NOMO-1 treated with dmso at 0.1 percent for 144 hours (cell line): Measurements from ENCODE around the gene KLK2.
"Not testable (repeated sequence)": the region's sequence is repeated elsewhere in the genome, so short reads cannot be mapped to it uniquely, and the experiment has no call there.

Source experiments
- DNase-seq: peaks from one replicate; lab custom pipeline; 2025; ENCODE audit not compliant: unreplicated experiment; lab: John Stamatoyannopoulos, UW

Gene KLK2

DNA sequence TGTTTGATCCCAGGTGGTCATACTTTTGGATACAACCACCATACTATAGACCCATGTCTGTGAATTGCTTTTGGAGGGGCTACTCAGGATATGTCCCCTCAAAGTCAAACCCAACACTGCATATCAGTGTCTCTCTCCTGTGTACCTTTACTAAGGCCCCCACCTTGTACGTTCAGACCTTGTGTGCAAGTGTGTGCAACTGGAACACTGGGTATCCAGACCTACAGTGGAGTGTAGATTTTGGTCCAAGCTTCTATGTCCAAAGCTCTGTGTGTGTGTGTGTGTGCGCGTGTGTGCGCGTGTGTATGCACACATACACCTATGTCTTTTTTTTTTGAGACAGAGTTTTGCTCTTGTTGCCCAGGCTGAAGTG is 18.0 kb downstream of the KLK2 start:
- no peak for DNase-seq

DNA sequence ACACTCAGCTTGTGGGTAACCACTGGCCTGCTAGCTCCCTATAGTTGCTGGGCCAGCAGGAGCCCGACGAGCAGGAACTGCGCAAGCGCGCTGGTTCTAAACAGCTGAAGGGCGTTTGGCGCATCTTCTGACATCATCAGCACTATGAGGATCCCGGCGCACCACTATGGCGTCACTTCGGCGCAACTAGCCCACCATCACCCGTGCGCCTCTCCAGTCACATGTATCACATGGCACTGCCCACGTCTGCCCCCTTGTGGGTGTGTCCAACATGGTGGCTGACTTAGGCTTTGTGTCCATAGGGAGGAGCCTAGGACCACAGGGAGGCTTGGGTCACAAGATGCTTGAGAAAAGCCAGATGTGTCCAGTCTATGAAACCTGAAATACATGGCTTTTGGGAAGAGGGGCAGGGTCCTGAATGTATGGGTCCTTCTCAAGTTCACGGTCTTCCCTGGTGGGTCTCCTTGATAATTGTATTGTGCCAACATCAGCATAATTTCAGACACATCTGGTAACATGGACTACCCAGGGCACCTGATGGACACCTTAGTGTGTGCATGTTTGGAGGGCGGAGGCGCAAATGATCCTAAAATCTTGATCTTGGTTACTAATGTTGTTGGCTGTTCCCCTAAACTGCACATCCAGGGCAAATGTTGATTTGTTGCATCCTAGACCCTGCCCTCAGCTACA is 20.0 kb downstream of the KLK2 start:
- DNase-seq, result no peak

DNA sequence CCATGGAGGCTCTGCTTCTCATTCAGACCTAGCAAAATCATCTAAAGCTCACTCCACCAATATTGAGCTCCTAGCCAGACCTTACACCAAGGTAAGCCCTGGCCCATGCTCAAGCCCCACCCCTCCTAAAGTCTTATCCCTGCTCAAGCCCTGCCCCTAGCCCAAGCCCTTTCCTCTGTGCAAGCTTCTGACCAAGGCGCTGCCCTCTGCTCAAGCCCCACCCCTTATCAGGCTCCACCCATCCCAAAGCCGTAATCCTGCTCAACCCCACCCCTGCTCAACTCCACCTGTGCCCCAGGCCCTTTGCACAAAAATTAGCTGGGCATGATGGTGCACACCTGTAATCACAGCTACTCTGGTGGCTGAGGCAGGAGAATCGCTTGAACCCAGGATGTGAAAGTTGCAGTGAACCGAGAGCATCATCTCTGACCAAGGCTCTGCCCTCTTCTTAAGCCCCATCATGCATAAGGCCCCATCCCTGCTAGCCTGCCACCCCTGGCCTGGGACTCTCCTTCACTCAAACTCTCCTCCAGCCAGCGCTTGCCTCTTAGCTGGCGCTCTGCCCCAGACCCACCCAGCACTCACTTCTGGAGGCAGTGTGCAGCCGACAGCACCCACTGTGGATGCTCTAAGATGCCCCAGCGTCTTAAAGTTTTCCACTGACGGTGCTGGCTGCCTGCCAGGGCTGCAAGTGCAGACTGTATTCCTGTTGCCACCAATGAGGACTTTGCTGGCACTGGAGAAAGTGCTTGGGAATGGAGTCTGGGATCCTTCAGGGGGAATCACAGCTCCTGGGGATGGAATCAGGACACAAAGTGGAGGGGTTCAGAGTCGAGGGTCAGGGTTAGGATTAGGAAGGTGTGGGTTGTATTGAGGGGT is 21.5 kb downstream of the KLK2 start:
- no peak for DNase-seq

DNA sequence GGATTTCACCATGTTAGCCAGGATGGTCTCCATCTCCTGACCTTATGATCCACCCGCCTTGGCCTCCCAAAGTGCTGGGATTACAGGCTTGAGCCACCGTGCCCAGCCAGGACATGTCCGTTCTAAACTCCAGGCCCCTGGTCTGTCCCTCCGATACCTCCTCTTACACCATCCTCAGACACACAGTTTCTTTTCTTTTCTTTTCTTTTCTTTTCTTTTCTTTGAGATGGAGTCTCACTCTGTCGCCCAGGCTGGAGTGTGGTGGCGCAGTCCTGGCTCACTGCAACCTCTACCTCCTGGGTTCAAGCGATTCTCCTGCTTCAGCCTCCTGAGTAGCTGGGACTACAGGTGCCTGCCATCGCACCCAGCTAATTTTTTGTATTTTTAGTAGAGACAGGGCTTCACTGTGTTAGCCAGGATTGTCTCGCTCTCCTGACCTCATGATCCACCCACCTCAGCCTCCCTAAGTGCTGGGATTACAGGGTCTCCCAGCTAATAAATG is 22.9 kb downstream of the KLK2 start:
- not testable (repeated sequence) for DNase-seq

DNA sequence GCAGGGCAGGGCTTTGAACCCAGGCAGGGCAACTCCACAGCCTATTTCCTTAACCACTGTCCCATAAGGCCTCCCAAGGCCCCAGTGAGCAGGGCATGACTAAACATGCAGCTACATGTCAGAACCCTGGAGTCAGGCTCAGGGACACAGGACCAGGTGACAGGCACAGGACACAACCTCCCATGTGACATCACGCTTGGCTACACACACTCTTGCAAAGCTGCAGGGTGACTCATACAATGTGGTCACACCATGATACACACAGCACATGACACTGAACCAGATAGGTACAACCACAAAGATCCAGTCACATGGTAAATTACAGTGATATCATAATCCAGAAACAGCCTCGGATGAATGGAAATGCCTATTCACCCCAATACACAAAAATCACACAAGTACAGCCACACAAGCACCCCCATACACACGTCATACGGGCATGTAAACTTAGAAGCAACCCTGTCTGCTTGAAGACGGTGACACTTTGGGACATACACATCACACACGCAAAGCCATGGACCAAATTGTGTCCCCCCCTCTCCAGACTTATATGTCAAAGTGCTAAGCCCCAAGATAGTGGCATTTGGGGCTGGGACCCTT is 23.5 kb downstream of the KLK2 start:
- no peak for DNase-seq

DNA sequence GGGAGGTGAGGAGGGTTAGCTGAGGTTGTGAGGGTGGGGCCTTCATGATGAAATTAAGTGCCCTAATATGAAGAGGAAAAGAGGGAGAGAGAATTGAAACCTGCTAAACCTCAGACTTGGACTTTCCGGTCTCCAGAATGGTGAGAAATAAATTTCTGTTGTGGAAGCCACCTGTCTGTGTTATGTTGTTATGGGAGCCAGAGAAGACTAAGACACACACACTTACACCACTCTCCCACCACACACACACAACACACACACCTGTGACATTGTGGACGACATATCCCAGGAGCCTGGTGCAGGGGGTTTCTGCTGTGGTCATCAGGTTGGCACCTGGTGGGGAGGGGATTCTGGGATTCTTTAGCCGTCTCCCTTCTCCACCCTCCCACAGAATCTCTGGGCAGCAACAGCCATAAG is 24.0 kb downstream of the KLK2 start:
- DNase-seq, result no peak

DNA sequence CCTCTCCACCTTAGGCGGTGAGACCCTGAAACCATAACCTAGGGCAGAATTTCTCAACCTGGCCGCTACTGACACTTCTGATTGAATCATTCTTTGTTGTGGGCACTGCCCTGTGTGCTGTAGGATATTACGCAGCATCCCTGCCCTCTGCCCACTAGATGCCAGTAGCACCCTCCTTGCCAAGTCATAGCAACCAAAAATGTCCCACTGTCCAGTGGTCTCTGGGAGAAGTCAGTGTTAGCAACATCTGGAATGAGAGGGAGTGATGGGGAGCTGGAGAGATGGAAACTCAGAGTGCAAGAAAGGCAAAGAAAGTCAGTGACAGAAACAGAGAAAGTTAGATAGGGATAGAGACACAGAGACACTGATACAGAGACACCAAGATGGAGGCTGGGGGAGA is 24.4 kb downstream of the KLK2 start:
- DNase-seq, result no peak

DNA sequence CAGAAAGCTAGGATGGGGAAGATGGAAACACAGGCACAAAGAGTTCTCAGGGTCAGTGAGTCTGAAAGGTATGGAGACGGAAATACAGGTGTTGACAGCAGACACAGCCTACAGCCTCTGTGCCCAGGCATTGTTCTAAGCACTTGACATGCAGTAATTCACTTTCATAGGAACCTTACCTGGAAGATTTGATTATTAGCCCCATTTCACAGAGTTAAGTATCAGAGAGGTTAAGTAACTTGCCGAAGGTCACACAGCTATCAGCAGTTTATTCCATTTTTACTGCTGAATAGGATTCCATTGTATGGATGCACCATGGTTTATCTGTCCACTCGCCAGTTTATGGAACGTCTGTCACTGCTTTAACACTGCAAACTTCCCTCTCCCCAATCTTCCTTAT is 24.8 kb downstream of the KLK2 start:
- DNase-seq, result no peak

DNA sequence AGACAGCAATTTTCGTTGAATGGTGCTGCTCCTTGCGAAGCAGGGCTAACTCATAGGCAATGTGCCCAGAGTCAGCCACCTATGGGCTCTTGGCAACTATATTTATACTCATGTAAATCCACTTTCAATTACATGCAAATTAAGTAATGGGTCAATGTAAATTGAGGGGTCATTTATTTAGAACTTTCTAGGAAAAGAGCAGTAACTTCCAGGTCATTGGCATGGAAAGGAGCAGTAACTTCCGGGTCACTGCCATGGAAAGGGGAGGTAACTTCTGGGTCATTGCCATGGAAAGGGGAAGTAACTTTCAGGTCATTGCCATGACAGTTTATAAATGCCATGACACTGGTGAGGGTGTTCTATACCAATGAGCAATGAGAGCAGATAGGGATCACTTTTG is 26.3 kb downstream of the KLK2 start:
- no peak for DNase-seq

DNA sequence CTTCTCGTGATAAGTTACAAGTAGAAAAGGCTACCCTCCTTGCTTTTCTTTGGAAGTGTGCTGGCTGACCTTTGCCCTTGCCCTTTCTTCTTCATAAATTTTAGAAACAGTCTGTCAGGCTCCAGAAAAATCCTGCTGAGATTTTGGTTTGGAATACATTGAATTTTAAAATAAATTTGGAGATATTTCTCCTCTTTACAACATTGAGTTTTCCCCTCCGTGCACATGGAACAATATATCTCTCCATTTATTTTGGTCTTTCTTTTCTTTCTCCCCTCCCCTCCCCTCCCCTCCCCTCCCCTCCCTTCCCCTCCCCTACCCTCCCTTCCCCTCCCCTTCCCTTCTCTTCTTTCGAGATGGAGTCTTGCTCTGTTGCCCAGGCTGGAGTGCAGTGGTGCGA is 29.4 kb downstream of the KLK2 start:
- DNase-seq, result no peak

DNA sequence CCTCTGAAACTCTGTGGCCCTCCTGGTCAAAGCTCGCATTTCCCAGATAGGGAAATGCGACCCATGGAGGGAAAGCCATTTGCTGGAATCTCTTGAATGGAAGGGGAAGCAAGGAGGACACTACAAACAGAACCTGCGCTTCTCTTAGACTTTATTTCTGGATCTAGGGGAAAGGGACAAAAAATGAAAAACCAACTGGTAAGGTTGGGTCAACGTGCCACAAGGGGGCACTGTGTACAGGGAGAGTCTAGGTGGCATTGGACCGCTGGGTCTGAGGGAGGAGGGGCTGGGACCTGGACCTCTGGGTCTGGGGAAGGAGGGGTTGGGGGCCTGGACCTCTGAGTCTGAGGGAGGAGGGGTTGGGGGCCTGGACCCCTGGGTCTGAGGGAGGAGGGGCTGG is 33.0 kb downstream of the KLK2 start:
- DNase-seq, result no peak

DNA sequence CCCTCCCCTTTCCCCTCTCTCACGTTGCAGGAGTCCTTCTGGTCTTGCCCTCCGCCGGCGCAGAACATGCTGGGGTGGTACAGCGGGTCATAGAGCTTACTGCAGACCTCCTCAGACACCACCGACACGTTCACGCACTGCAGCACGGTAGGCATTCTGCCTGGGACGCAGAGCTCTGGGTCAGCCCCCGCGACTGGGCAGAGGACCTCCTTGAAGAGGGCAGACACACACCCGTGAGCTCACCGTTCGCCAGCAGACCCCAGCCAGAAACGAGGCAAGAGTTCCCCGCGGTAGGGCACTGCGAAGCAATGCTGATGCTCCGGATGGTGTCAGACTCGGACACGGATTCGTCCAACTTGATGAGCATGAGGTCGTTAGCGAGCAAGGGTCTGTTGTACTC is 35.1 kb downstream of the KLK2 start:
- DNase-seq, result no peak

DNA sequence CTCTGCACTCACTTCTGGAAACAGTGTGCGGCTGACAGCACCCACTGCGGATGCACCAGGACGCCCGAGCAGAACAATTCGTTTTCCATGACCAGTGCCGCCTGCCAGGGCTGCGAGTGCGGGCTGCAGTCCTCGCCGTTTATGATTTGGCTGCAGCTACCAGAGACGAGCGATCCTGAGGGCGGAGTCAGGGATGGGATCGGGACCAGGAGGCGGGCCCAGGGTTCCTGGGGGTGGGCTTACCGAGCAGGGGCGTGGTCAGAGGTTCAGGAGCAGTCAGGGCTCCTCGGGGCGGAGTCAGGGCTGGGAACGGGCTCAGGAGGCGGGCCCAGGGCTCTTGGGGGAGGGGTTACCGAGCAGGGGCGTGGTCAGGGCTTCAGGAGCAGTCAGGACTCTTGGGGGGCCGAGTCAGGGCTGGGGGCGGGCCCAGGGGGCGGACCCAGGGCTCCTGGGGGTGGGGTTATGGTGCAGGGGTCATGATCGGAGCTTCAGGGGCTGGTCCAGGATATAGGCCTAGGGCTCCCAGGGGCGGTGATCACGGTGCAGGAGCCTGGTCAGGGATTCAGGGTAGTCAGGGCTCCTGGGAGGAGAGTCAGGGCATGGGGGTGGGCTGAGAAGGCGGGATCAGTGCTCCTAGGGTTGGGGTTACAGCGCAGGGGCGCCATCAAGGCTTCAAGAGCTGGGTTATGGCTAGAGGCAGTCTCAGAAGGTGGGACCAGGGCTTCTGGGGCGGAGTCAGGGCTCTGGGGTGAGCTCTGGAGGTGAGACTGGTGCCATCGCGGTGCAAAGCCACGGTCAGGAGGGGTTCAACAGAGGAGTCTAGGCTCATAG is 36.2 kb downstream of the KLK2 start:
- no peak for DNase-seq

DNA sequence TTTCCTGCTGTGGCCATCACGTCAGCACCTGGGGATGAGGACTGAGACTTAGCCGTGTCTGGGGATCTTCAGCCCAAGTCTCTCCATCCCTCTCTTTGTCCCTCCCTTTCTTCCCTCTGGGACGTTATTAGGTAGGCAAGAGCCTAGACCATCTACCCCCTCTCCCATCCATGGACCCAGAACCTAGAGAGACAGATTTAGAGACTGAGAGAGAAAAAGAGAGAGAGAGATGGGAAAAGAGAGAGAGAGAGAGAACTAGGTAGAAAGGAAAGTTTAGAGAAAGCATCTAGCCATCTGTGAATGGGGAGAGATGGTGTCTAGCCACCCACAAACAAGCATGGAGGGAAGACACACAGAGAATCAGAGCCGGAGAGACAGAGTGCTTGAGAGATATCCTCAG is 37.5 kb downstream of the KLK2 start:
- DNase-seq, result no peak

DNA sequence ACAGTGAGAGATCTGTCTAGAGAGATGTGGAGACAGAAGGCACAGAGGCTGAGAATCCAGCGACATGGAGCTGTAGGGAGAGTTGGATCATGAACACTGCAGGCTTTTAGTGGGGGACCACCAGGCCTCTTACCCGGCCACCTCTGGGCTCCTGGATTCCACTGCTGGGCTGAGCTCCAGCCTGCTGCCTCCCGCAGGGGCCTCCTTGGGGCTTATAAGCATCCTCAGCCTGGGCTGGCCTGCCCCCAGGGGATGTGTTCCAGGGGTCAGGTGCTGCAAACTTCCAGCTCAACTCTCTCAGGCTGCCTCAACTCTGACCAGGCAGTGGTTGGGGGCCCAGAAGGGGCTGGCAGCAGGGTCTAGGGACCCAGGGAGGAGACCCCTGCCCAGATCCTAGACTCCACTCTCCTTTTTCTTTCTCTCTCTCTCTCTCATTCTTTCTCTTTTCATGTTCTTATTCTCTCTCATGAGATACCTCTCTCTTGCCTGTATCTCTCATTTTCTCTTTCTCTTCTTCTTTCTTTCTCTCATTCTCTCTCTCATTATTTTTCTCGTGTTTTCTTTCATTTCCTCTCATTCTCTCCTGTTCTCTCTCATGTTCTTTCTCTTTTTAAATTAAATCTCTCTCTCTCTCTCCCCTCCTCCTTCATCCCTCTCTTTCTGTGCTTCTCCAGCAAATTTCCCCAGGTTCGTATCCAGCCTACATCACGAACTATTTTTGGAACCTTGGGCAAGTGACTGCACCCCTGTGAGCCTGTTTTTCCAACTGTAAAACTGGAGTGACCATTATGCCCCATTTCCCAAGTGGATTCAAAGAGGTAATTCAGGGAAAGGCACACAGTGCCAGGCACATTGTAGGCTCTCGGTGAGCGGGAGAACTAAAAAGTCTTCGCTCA is 38.2 kb downstream of the KLK2 start, which contains the start of gene KLK4:
Gene KLK4 (minus strand): TSS at position 190 of the 896 bp plus-strand sequence. CDS start 657 bp downstream, outside the sequence.
- DNase-seq, result no peak

DNA sequence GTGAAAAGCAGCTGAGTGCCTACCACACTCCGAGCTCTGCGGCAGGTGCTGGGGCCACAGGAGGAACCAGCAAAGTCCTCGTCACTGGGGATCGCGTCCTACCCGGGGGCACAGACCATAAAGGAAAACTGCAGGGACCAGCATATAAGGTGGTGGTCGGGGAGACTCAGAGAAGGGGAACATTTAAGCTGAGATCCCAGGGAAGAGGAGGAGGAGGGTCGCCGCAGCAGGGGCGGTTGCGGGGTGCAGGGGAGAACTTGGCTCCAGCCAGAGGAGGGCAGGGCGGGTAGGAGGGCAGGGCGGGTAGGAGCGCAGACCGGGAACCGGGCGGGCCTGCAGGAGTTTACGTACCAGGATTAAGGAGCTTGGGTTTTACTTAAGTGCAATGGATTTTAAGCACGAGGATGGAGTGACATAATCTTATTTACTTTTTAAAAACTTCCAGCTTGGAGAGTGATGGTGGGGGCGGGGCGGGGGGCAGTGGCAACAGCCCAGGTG is 38.9 kb downstream of the KLK2 start:
- no peak for DNase-seq

DNA sequence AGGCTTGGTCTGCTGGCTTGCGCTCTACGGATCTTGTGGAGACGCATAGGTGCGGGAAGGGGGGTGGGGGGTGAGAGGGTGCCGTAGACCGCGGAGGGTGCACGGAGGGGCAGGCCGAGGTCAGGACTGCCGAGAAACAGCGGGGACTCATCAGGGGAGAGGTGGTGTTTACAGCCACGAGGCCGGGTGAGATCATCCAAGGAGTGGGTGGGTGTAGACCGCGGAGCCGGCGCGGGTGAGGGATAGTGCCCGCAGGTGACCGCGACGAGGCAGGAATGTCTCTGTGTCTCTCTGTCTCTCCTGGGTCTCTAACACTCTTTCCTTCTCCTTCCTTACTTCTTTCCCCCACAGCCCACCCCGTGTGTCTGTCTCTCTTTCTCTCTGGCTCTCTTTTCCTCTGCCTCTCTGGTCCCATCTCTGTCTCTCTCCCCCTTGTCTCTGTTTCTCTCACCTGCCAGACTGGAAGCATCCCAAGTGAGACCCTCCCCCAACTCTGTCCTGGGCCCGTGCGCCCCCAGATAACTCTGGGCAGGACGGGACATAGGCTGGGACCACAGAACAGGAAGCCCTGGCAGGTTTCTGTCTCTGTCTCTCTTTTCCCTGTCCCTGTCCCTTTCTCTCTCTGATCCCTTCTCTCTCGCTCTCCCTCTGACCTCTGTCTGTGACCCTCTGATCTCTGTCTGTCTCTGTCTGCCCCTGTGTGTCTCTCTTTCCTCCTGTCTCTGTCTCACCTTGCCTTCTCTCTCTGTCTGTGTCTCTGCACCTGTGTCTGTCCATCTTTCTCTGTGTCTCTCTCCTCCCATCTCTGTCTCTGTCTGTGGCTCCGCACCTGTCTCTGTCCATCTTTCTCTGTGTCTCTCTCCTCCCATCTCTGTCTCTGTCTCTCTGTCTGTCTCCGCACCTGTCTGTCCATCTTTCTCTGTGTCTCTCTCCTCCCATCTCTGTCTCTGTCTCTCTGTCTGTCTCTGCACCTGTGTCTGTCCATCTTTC is 39.8 kb downstream of the KLK2 start:
- no peak for DNase-seq

DNA sequence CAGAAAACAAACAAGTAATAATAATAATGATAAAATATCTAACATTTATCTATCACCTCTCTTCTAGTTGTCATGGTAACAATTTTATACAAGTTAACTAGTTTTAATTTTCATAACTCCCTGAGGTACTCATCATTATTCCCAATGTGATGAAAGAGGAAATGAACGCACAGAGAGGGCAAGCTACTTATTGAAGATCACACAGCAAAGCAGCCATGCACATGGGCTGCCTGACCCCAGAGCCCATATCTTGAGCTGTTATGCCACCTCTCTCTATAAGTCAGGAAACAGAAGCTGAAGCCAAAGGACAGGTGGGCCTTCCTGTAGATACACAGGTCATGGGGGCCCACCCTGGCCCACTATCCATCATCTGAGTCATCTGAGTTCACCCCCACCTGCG is 42.8 kb downstream of the KLK2 start:
- DNase-seq, result no peak
